Loucy (cell line): ENCODE data around the gene ITIH6.
"Not testable (repeated sequence)": the region's sequence is repeated elsewhere in the genome, so short reads cannot be mapped to it uniquely, and the experiment has no call there.

ENCODE experiments used
- H2AFZ ChIP-seq: fragments of 200-600 bp; sonication (generic); 2 replicates; pipeline ENCODE4 v1.6.0; 2016; ENCODE audit warnings: antibody characterized with exemption, mild to moderate bottlenecking, low read length, moderate library complexity
- H3F3A ChIP-seq: fragments of 200-600 bp; 2 replicates; pipeline ENCODE4 v1.6.0; 2016; ENCODE audit warnings: antibody characterized with exemption, low read depth, mild to moderate bottlenecking
- H3K27me3 ChIP-seq: fragments of 200-600 bp; sonication (generic); 2 replicates; pipeline ENCODE4 v1.6.1; 2014; ENCODE audit warnings: low read length, mild to moderate bottlenecking; ENCODE audit not compliant: insufficient read depth, poor library complexity, severe bottlenecking
- H3K36me3 ChIP-seq: fragments of 200-600 bp; sonication (generic); 2 replicates; pipeline ENCODE4 v1.6.1; 2016; ENCODE audit warnings: low read length; ENCODE audit not compliant: insufficient read depth
- H3K4me1 ChIP-seq: fragments of 200-600 bp; sonication (generic); 2 replicates; pipeline ENCODE4 v1.5.1; 2014; ENCODE audit warnings: low read length, mild to moderate bottlenecking; ENCODE audit not compliant: insufficient read depth, poor library complexity, severe bottlenecking
- H3K4me2 ChIP-seq: fragments of 200-600 bp; sonication (generic); 2 replicates; pipeline ENCODE4 v1.6.0; 2014; ENCODE audit warnings: antibody characterized with exemption, low read length, low read depth, mild to moderate bottlenecking; ENCODE audit not compliant: poor library complexity, severe bottlenecking
- H3K4me3 ChIP-seq: fragments of 200-600 bp; sonication (generic); 2 replicates; pipeline ENCODE4 v1.5.1; 2014; ENCODE audit warnings: low read length, mild to moderate bottlenecking, mixed read lengths; ENCODE audit not compliant: poor library complexity, severe bottlenecking
- H3K79me2 ChIP-seq: fragments of 200-600 bp; sonication (generic); 2 replicates; pipeline ENCODE4 v1.6.1; 2014; ENCODE audit warnings: low read length; ENCODE audit not compliant: insufficient read depth
- H3K9ac ChIP-seq: fragments of 200-600 bp; sonication (generic); 2 replicates; pipeline ENCODE4 v1.6.0; 2014; ENCODE audit warnings: mild to moderate bottlenecking, low read depth, low read length, moderate library complexity; ENCODE audit not compliant: poor library complexity, severe bottlenecking
- H3K9me2 ChIP-seq: fragments of 200-600 bp; sonication (generic); replicated peaks from 2 replicates; pipeline ENCODE4 v1.6.1; 2016; ENCODE audit warnings: low read depth, low read length, mixed read lengths
- H3K9me3 ChIP-seq: fragments of 200-600 bp; sonication (generic); 2 replicates; pipeline ENCODE4 v1.6.1; 2014; ENCODE audit warnings: mild to moderate bottlenecking, antibody characterized with exemption, low read length, low read depth; ENCODE audit not compliant: insufficient read depth
- H4K20me1 ChIP-seq: fragments of 200-600 bp; sonication (generic); 2 replicates; pipeline ENCODE4 v1.6.0; 2014; ENCODE audit warnings: antibody characterized with exemption, low read length, mild to moderate bottlenecking; ENCODE audit not compliant: insufficient read depth, poor library complexity, severe bottlenecking
- EZH2phosphoT487 ChIP-seq: fragments of 200-600 bp; IDR thresholded peaks from 2 replicates; pipeline ENCODE4 v1.6.1; 2018; ENCODE audit warnings: antibody characterized with exemption, mild to moderate bottlenecking, moderate library complexity, borderline replicate concordance
- TF ChIP-seq, protein P1 (sequence below): fragments of 200-600 bp; sonication (generic); conservative IDR thresholded peaks from 2 replicates; pipeline ENCODE4 v1.5.1; 2014; ENCODE audit warnings: mild to moderate bottlenecking, antibody characterized with exemption, low read length

Gene ITIH6, protein sequence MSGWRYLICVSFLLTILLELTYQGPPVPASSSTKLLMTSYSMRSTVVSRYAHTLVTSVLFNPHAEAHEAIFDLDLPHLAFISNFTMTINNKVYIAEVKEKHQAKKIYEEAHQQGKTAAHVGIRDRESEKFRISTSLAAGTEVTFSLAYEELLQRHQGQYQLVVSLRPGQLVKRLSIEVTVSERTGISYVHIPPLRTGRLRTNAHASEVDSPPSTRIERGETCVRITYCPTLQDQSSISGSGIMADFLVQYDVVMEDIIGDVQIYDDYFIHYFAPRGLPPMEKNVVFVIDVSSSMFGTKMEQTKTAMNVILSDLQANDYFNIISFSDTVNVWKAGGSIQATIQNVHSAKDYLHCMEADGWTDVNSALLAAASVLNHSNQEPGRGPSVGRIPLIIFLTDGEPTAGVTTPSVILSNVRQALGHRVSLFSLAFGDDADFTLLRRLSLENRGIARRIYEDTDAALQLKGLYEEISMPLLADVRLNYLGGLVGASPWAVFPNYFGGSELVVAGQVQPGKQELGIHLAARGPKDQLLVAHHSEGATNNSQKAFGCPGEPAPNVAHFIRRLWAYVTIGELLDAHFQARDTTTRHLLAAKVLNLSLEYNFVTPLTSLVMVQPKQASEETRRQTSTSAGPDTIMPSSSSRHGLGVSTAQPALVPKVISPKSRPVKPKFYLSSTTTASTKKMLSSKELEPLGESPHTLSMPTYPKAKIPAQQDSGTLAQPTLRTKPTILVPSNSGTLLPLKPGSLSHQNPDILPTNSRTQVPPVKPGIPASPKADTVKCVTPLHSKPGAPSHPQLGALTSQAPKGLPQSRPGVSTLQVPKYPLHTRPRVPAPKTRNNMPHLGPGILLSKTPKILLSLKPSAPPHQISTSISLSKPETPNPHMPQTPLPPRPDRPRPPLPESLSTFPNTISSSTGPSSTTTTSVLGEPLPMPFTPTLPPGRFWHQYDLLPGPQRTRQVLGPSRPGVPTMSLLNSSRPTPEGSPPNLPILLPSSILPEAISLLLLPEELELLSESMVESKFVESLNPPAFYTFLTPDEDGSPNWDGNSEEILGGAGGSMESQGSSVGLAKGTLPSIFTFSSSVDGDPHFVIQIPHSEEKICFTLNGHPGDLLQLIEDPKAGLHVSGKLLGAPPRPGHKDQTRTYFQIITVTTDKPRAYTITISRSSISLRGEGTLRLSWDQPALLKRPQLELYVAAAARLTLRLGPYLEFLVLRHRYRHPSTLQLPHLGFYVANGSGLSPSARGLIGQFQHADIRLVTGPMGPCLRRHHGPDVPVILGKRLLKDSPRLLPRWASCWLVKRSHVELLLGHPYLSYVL

DNA sequence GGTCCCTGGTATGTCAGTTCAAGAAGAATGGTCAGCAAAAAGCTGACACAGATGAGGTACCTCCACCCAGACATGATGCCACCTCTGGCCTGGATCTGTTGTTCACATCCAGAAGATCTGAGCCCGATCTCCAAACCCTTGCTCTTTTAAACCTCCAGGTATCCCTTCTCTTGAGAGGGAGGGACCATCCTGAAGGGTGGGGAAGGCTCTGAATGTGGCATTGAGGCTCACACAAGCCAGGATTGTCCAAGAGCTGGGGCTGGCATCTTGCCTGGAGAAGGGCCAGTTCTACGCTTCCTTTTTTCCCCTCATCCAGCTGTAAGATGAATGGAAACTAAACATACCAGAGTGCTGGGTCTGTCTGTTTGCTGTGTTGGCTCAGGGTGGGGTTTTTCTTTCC is at the start of gene ITIH6:
Gene ITIH6, minus strand, starts transcription at position 119 of the 400 bp plus-strand sequence. Its CDS starts 45 bp downstream, at position 74.
- H3K4me3 ChIP-seq = no peak within 1 kb of the TSS
- H3K9ac ChIP-seq = no peak within 1 kb of the TSS
- H3F3A ChIP-seq = no peaks in the 10 kb centered on the region
- no peaks in the 10 kb centered on the region for H3K9me2 ChIP-seq
- H3K4me2 ChIP-seq = no peak within 1 kb of the TSS
- H3K36me3 ChIP-seq = no peaks in the 10 kb centered on the region
- no peaks in the 10 kb centered on the region for H3K27me3 ChIP-seq
- no peaks in the 10 kb centered on the region for H4K20me1 ChIP-seq
- no peaks in the 10 kb centered on the region for H3K4me1 ChIP-seq
- TF ChIP-seq EZH2phosphoT487 = no peak
- TF ChIP-seq, protein P1, sequence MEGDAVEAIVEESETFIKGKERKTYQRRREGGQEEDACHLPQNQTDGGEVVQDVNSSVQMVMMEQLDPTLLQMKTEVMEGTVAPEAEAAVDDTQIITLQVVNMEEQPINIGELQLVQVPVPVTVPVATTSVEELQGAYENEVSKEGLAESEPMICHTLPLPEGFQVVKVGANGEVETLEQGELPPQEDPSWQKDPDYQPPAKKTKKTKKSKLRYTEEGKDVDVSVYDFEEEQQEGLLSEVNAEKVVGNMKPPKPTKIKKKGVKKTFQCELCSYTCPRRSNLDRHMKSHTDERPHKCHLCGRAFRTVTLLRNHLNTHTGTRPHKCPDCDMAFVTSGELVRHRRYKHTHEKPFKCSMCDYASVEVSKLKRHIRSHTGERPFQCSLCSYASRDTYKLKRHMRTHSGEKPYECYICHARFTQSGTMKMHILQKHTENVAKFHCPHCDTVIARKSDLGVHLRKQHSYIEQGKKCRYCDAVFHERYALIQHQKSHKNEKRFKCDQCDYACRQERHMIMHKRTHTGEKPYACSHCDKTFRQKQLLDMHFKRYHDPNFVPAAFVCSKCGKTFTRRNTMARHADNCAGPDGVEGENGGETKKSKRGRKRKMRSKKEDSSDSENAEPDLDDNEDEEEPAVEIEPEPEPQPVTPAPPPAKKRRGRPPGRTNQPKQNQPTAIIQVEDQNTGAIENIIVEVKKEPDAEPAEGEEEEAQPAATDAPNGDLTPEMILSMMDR = no peak
- no peaks in the 10 kb centered on the region for H3K9me3 ChIP-seq
- no peak within 1 kb of the TSS for H2AFZ ChIP-seq
- H3K79me2 ChIP-seq = no peaks in the 10 kb centered on the region

DNA sequence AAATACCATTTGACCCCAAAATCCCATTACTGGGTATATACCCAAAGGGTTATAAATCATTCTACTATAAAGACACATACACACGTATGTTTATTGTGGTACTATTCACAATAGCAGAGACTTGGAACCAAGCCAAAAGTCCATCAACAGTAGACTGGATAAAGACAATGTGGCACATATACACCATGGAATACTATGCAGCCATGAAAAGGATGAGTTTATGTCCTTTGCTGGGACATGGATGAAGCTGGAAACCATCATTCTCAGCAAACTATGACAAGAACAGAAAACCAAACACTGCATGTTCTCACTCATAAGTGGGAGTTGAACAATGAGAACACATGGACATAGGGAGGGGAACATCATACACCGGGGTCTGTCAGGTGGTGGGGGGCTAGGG is 49.6 kb upstream of the ITIH6 start:
- not testable (repeated sequence) for H3K79me2 ChIP-seq, H3K4me3 ChIP-seq, H3K9ac ChIP-seq, H3K27me3 ChIP-seq, H4K20me1 ChIP-seq, H3K4me1 ChIP-seq, H3F3A ChIP-seq, H2AFZ ChIP-seq, H3K9me3 ChIP-seq, H3K9me2 ChIP-seq, H3K36me3 ChIP-seq, H3K4me2 ChIP-seq

DNA sequence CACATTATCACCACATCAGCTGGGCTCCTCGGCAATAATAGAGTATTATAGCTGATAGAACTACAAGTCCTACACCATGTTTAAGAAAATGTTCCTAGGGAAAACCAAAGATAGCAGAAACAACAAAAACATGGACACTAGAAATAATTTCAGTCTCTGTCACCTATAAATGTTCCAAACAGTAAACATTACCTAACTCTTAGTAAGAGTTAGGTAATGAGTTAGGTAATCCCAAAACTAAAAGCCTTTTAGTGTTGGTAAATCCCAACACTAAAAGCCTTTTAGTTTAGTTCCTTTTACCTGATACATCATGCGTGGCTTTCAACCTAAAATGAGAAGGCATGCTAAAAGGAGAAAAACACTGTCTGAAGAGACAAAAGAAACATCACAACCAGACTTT is 45.0 kb upstream of the ITIH6 start:
- Histone ChIP-seq H3K9ac (no peak overlapping the region), H3K9me3 (no peaks in the 10 kb centered on the region), H3F3A (no peaks in the 10 kb centered on the region), H3K79me2 (no peaks in the 10 kb centered on the region), H2AFZ (no peak overlapping the region), H3K36me3 (no peaks in the 10 kb centered on the region), H4K20me1 (no peaks in the 10 kb centered on the region), H3K9me2 (no peaks in the 10 kb centered on the region), H3K4me2 (no peak overlapping the region), H3K4me3 (no peak overlapping the region), H3K27me3 (no peaks in the 10 kb centered on the region), H3K4me1 (no peaks in the 10 kb centered on the region)
- TF ChIP-seq EZH2phosphoT487 = no peak
- TF ChIP-seq, protein P1 = no peak
